H1 (cell line): ENCODE data around the gene NUP107. TPM values are rescaled to one million over a fixed set of nuclear protein-coding genes. Genes with fewer than 3 reads are reported as not detected.

Experiments used
- CTCF ChIA-PET: fragments of 300-600 bp; sonication (Branson Sonifier 250); formaldehyde crosslinking; loops from one replicate; lab custom pipeline; 2021; ENCODE audit not compliant: partially characterized antibody; lab: Charles Lee
- POLR2A ChIA-PET: fragments of 300-600 bp; sonication (Branson Sonifier 250); formaldehyde crosslinking; loops from one replicate; lab custom pipeline; 2021; ENCODE audit warnings: inconsistent platforms; ENCODE audit not compliant: partially characterized antibody; lab: Charles Lee
- DNase-seq, 2 experiments: peaks; one replicate each; pipeline versions ENCODE4 v3.0.0 to v3.0.0-alpha.2; 2010 to 2022; ENCODE audit warnings: low spot score in 2 of 2, low read depth in 1 of 2, mixed read lengths in 1 of 2
- FAIRE-seq: peaks from 2 replicates; lab custom pipeline; 2011; peaks lifted over from hg19 to GRCh38; lab: Jason Lieb, UNC
- H2AFZ ChIP-seq: 2 replicates; pipeline ENCODE4 v1.8.1; 2012; ENCODE audit warnings: low read length, inconsistent platforms
- H2AK5ac ChIP-seq: 2 replicates; pipeline ENCODE4 v1.6.1; 2013; ENCODE audit warnings: low read depth, low read length
- H2BK120ac ChIP-seq: replicated peaks from 2 replicates; pipeline ENCODE3; 2013; ENCODE audit warnings: low read depth, low read length, inconsistent platforms
- H2BK12ac ChIP-seq: 2 replicates; pipeline ENCODE4 v1.6.1; 2013; ENCODE audit warnings: low read depth, low read length
- H2BK15ac ChIP-seq: 2 replicates; pipeline ENCODE4 v1.6.1; 2013; ENCODE audit warnings: low read length
- H2BK20ac ChIP-seq: 2 replicates; pipeline ENCODE4 v1.6.1; 2013; ENCODE audit warnings: low read length
- H2BK5ac ChIP-seq: 2 replicates; pipeline ENCODE4 v1.6.1; 2013; ENCODE audit warnings: low read depth, low read length
- H3K14ac ChIP-seq: 2 replicates; pipeline ENCODE4 v1.6.1; 2013; ENCODE audit warnings: inconsistent platforms; ENCODE audit not compliant: insufficient read length
- H3K18ac ChIP-seq: 2 replicates; pipeline ENCODE4 v1.6.1; 2013; ENCODE audit warnings: low read length; ENCODE audit errors: extremely low read depth
- H3K23ac ChIP-seq: 2 replicates; pipeline ENCODE4 v1.6.1; 2013; ENCODE audit warnings: inconsistent platforms; ENCODE audit not compliant: insufficient read length
- H3K23me2 ChIP-seq: 2 replicates; pipeline ENCODE4 v1.6.1; 2013; ENCODE audit warnings: low read depth, low read length
- H3K27ac ChIP-seq: 2 replicates; pipeline ENCODE4 v1.6.1; 2011; ENCODE audit warnings: low read depth, low read length, inconsistent platforms
- H3K27me3 ChIP-seq, 4 experiments: replicated peaks in 1 of 4; 1 replicate in 1 of 4; 2 replicates in 3 of 4; pipeline versions ENCODE4 v1.6.1 to v1.8.1; 2011 to 2013; ENCODE audit warnings: low read length in 3 of 4, mild to moderate bottlenecking in 3 of 4, inconsistent platforms in 2 of 4, mixed read lengths in 2 of 4, moderate library complexity in 1 of 4; ENCODE audit not compliant: control insufficient read depth in 3 of 4, insufficient read depth in 3 of 4; ENCODE audit errors: extremely low read depth in 1 of 4
- H3K36me3 ChIP-seq, 4 experiments: 2 replicates each; pipeline versions ENCODE4 v1.6.1 to v1.8.1; 2011 to 2013; ENCODE audit warnings: mild to moderate bottlenecking in 4 of 4, low read length in 3 of 4, moderate library complexity in 2 of 4, control low read depth in 1 of 4, inconsistent platforms in 1 of 4; ENCODE audit not compliant: insufficient read depth in 4 of 4, control insufficient read depth in 2 of 4
- H3K4ac ChIP-seq: replicated peaks from 2 replicates; pipeline ENCODE3; 2013; ENCODE audit warnings: low read length, low read depth, mixed read lengths, inconsistent platforms; ENCODE audit not compliant: insufficient read length
- H3K4me1 ChIP-seq, 4 experiments: replicated peaks in 1 of 4; 1 replicate in 1 of 4; 2 replicates in 3 of 4; pipeline versions ENCODE4 v1.6.1 to v1.8.1; 2011 to 2013; ENCODE audit warnings: low read length in 3 of 4, inconsistent platforms in 2 of 4, mixed read lengths in 1 of 4; ENCODE audit not compliant: insufficient read depth in 4 of 4, control insufficient read depth in 3 of 4
- H3K4me2 ChIP-seq, 2 experiments: 2 replicates each; pipeline versions ENCODE4 v1.6.1 to v1.8.1; 2011 to 2013; ENCODE audit warnings: low read depth in 2 of 2, low read length in 2 of 2, control low read depth in 1 of 2, inconsistent platforms in 1 of 2, mild to moderate bottlenecking in 1 of 2; ENCODE audit not compliant: insufficient read depth in 1 of 2
- H3K4me3 ChIP-seq, 4 experiments: fragments of 200-600, 300-600 bp in 1 of 4; sonication (generic), shearing (Covaris generic), sonication (Bioruptor Twin) in 1 of 4; 2 replicates each; pipeline versions ENCODE4 v1.5.1 to v1.8.1; 2011 to 2016; ENCODE audit warnings: low read length in 4 of 4, low read depth in 3 of 4, control low read depth in 2 of 4, inconsistent platforms in 2 of 4, mild to moderate bottlenecking in 2 of 4, mixed read lengths in 1 of 4, moderate library complexity in 1 of 4; ENCODE audit not compliant: insufficient read depth in 2 of 4; ENCODE audit errors: extremely low read depth in 1 of 4
- H3K56ac ChIP-seq: replicated peaks from 2 replicates; pipeline ENCODE3; 2013; ENCODE audit warnings: low read depth, mild to moderate bottlenecking, mixed read lengths, low read length, inconsistent platforms; ENCODE audit not compliant: insufficient read length
- H3K79me1 ChIP-seq: 2 replicates; pipeline ENCODE4 v1.6.1; 2013; ENCODE audit warnings: low read depth, low read length, control low read depth
- H3K79me2 ChIP-seq, 2 experiments: 2 replicates each; pipeline versions ENCODE4 v1.6.1 to v1.8.1; 2012 to 2013; ENCODE audit warnings: low read length in 2 of 2, mild to moderate bottlenecking in 2 of 2, inconsistent platforms in 1 of 2; ENCODE audit not compliant: insufficient read depth in 2 of 2, control insufficient read depth in 1 of 2
- H3K9ac ChIP-seq, 4 experiments: replicated peaks in 1 of 4; 1 replicate in 1 of 4; 2 replicates in 3 of 4; pipeline versions ENCODE4 v1.6.1 to v1.8.1; 2011 to 2013; ENCODE audit warnings: low read depth in 3 of 4, low read length in 3 of 4, control low read depth in 2 of 4, mild to moderate bottlenecking in 2 of 4, moderate library complexity in 2 of 4, inconsistent platforms in 1 of 4; ENCODE audit errors: extremely low read depth in 1 of 4
- H3K9me3 ChIP-seq, 2 experiments: 2 replicates each; pipeline versions ENCODE4 v1.6.1 to v1.8.1; 2012 to 2013; ENCODE audit warnings: mild to moderate bottlenecking in 2 of 2, moderate library complexity in 2 of 2, control low read depth in 1 of 2, inconsistent platforms in 1 of 2, low read depth in 1 of 2, low read length in 1 of 2, mixed read lengths in 1 of 2; ENCODE audit not compliant: insufficient read depth in 2 of 2
- H4K20me1 ChIP-seq, 2 experiments: replicated peaks in 1 of 2; 2 replicates each; pipeline versions ENCODE3 to v1.8.1; 2011 to 2013; ENCODE audit warnings: inconsistent platforms in 2 of 2, low read length in 2 of 2, mild to moderate bottlenecking in 1 of 2; ENCODE audit not compliant: insufficient read depth in 2 of 2, control insufficient read depth in 1 of 2
- H4K5ac ChIP-seq: 2 replicates; pipeline ENCODE4 v1.6.1; 2013; ENCODE audit warnings: low read length, low read depth, mixed read lengths, inconsistent platforms; ENCODE audit not compliant: insufficient read length
- H4K8ac ChIP-seq: 2 replicates; pipeline ENCODE4 v1.8.0; 2013; ENCODE audit warnings: mild to moderate bottlenecking, moderate library complexity, low read length, inconsistent platforms; ENCODE audit not compliant: insufficient read depth; ENCODE audit errors: extremely low read depth
- H4K91ac ChIP-seq: replicated peaks from 2 replicates; pipeline ENCODE3; 2013; ENCODE audit warnings: low read length, mixed read lengths, inconsistent platforms; ENCODE audit not compliant: insufficient read length
- BRCA1 ChIP-seq: IDR thresholded peaks from 2 replicates; pipeline ENCODE4 v1.6.1; 2012; ENCODE audit warnings: low read depth, low read length, improper control_type of control experiment
- KDM1A ChIP-seq: fragments of 200-600, 300-600 bp; sonication (generic); IDR thresholded peaks from 2 replicates; pipeline ENCODE4 v1.7.1; 2016; ENCODE audit warnings: mild to moderate bottlenecking, low read length, borderline replicate concordance
- PHF8 ChIP-seq: fragments of 200-600 bp; sonication (generic); conservative IDR thresholded peaks from 2 replicates; pipeline ENCODE4 v1.7.1; 2012; ENCODE audit warnings: low read depth, mild to moderate bottlenecking, inconsistent platforms, low read length, moderate library complexity
- RAD21 ChIP-seq, 2 experiments: IDR thresholded peaks in 1 of 2; conservative IDR thresholded peaks in 1 of 2; 2 replicates each; pipeline ENCODE4 v1.6.1; 2011; ENCODE audit warnings: low read depth in 2 of 2, low read length in 2 of 2, improper control_type of control experiment in 1 of 2, inconsistent platforms in 1 of 2, mild to moderate bottlenecking in 1 of 2, moderate library complexity in 1 of 2
- RFX5 ChIP-seq: IDR thresholded peaks from 2 replicates; pipeline ENCODE4 v1.6.1; 2011; ENCODE audit warnings: low read depth, low read length, improper control_type of control experiment, borderline replicate concordance
- WGBS, 2 experiments: shearing (Covaris generic) in 1 of 2; methylation state at CpG; one replicate each; pipeline versions ENCODE4 v1.1.6 to v1.1.7; 2013 to 2015; ENCODE audit warnings: low lambda C conversion rate in 2 of 2, mixed read lengths in 2 of 2, inconsistent platforms in 1 of 2, low coverage in 1 of 2, missing lambda C conversion rate in 1 of 2; ENCODE audit not compliant: insufficient replicate concordance in 2 of 2, insufficient coverage in 1 of 2, insufficient read length in 1 of 2; ENCODE audit errors: extremely low coverage in 1 of 2, missing lambda C conversion rate in 1 of 2; 5-methylcytosine and 5-hydroxymethylcytosine counted together
- polyA plus RNA-seq, 7 experiments: library from polyadenylated mRNA; depleted of rRNA in 3 of 7; stranded (reverse) in 5 of 7; unstranded in 2 of 7; fragments of >200 nt in 5 of 7; fragments of 200-250 nt in 2 of 7; gene quantifications; 1 replicate in 5 of 7; 2 replicates in 1 of 7; 4 replicates in 1 of 7; pipeline versions ENCODE4 v1.2.1 to v1.2.3, GENCODE V29; 2011 to 2013; ENCODE audit warnings: missing spikeins in 2 of 7, mixed read lengths in 2 of 7
- total RNA-seq: library from RNA; stranded (reverse); fragmentation: NEBNext Ultra II Directional; extraction: Animal tissue kit (Norgen Biotek cat#: 25700); gene quantifications from 2 replicates; pipeline ENCODE4 v1.2.1, GENCODE V29; 2021
- TF ChIP-seq, protein P1 (sequence below): IDR thresholded peaks from 2 replicates; pipeline ENCODE4 v1.6.1; 2012; ENCODE audit warnings: low read length, inconsistent platforms

NUP107 gene
- total and polyA plus RNA-seq, 2 of the 8 experiments (the other 6 are each of a cell fraction or from before 2014, with no cell fraction given) = 46.1 to 141 TPM

DNA sequence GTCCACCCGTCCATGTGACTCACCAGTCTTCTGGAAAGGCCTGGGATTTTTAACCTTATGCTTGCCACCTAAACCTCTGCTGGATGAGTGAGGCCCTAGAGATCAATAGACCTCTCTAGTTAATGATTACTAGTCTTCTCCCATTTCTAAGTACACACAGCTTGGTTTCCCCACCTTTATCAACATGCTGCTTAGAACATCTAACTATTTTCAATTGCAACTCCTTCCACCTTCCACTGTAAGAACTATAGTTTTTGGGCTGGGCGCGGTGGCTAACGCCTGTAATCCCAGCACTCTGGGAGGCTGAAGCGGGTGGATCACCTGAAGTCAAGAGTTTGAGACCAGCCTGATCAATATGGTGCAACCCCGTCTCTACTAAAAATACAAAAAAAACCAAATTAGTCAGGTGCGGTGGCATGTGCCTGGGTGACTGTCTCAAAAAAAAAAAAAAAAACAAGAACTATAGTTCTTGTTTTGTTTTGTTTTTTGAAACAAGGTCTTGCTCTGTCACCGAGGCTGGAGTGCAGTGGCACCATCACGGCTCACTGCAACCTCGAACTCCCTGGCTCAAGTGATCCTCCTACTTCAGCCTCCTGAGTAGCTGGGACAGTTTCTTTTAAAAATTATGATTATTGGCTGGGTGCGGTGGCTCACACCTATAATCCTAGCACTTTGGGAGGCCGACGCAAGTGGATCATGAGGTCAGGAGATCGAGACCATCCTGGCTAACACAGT, 102.5 kb downstream of the NUP107 start:
- Histone ChIP-seq H3K9ac (no peak overlapping the region), H2AK5ac (no peak overlapping the region), H3K23ac (no peak overlapping the region), H3K9me3 (no peaks in the 10 kb centered on the region), H3K27ac (no peak overlapping the region), H3K4me1 (peaks cover 0 to 2% (median 0%) of the 10 kb centered on the region in 4 experiments; a peak in 1 of 7 replicates), H4K5ac (no peak overlapping the region), H2AFZ (no peak overlapping the region), H3K4ac (no peak overlapping the region), H2BK15ac (no peak overlapping the region), H4K91ac (no peak overlapping the region), H3K14ac (no peak overlapping the region), H2BK20ac (no peak overlapping the region), H3K79me1 (no peaks in the 10 kb centered on the region), H3K36me3 (no peaks in the 10 kb centered on the region), H3K56ac (no peak overlapping the region), H3K4me3 (no peak overlapping the region), H3K4me2 (no peak overlapping the region), H4K8ac (no peak overlapping the region), H3K79me2 (no peaks in the 10 kb centered on the region), H3K18ac (no peak overlapping the region), H3K23me2 (no peaks in the 10 kb centered on the region), H4K20me1 (no peaks in the 10 kb centered on the region), H2BK120ac (no peak overlapping the region), H2BK5ac (no peak overlapping the region), H2BK12ac (no peak overlapping the region), H3K27me3 (no peaks in the 10 kb centered on the region)
- ChIA-PET CTCF (interaction anchor here (0.7 to 1.7 kb wide), 3 partner anchors 10 to 41 kb away, joined by 3 to 6 read pairs (median 3); no protein-coding TSS in a partner anchor), POLR2A (interaction anchor here (1.3 kb wide), 1 partner anchor 25 kb away, joined by 5 read pairs; no protein-coding TSS in a partner anchor)
- no peak for TF ChIP-seq BRCA1
- no peak for TF ChIP-seq KDM1A
- TF ChIP-seq, protein P1, sequence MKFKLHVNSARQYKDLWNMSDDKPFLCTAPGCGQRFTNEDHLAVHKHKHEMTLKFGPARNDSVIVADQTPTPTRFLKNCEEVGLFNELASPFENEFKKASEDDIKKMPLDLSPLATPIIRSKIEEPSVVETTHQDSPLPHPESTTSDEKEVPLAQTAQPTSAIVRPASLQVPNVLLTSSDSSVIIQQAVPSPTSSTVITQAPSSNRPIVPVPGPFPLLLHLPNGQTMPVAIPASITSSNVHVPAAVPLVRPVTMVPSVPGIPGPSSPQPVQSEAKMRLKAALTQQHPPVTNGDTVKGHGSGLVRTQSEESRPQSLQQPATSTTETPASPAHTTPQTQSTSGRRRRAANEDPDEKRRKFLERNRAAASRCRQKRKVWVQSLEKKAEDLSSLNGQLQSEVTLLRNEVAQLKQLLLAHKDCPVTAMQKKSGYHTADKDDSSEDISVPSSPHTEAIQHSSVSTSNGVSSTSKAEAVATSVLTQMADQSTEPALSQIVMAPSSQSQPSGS = no peak
- TF ChIP-seq RFX5 = no peak
- TF ChIP-seq RAD21 (IDR thresholded peaks at IDR 0.05 in 1 of 2, conservative IDR thresholded peaks at IDR 0.05 in 1 of 2; ENCODE audit: low read depth in 2 of 2, low read length in 2 of 2) = no peak
- no peak for TF ChIP-seq PHF8
- FAIRE-seq (no peak), DNase-seq (no peak)
- WGBS, 2 experiments = 92% methylated on average over 14 of the region's 14 CpGs; no CpG with 5 or more reads in 1 of the 2 experiments
